GM21717 (cell line): ENCODE results near the gene TET2.

ENCODE experiments used
- ATAC-seq: cut with Tn5 transposase; IDR thresholded peaks from one replicate; pipeline ENCODE4 v1.9.1; 2021; ENCODE audit warnings: mild to moderate bottlenecking, moderate library complexity; ENCODE audit not compliant: unreplicated experiment

Gene TET2

DNA sequence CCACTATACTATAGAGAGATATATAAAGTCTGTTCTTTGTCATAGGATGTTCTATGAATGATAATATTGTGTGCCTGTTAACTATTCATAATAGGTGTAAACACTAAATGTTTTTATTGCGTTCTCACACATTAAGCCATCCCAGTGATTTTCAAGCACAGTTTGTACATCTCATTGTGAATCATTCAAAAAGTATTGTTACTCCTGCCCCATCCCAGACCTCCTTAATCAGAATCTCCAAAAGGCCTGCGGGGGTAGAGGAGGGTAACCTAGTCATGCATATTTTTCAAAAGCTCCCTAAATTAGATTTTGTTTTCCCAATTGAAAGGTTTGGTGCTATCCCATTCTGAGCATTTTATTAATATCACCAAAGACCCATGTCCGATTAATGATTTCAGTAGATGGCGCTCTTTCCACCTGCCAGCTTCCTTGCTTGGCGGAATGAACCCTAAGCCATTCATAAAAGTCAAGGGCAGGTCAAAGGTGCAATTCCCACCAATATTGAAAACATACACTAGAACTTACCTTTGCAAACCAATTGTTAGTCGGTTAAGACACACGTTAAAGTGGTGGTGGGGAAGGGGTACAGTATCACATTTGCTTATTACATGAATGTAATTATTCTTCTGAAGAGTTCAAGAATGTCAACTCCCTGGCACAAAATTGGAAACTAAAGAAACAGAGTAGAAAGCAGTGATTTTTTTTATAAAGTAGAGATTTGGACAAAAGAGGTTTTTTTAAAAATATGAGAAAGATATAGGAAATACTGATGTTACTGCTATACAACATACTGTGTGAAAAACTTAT is 5.8 kb upstream of the TET2 start:
- ATAC-seq = peak; percentile 34

DNA sequence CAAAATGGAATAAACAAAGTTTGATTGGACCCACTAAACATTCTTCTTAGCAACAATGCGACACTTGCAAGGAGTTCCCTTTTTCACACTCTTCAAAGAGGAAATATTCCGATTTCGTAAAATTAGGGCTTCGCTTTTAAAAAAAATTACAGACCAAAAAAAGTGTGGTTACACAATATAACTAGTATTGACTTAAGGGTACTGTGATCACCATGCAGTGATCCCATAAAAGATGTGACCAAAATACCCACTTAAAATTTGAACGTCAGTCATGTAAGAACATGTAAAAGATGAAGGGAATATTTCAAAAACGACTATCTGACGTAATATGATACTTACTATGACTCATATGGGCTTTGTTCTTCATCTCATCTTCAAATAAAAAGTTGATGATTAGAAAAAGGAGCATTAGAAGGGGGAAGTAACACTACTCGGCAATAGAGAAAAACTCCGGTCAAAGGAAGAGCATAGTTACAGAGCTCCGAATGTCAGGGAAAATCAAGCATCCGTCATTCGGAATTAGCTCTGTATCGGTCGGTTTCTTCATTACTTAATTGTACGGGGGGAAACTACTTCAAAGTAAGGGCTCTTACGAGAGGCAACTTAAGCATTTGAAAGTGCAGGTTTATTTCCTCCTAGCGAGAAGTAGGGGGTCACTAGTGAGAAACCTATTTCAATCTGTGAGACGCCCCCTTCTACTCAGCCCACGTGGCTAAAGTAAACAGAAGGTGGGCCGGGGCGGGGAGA is 1.3 kb upstream of the TET2 start:
- peak; percentile 9 for ATAC-seq

DNA sequence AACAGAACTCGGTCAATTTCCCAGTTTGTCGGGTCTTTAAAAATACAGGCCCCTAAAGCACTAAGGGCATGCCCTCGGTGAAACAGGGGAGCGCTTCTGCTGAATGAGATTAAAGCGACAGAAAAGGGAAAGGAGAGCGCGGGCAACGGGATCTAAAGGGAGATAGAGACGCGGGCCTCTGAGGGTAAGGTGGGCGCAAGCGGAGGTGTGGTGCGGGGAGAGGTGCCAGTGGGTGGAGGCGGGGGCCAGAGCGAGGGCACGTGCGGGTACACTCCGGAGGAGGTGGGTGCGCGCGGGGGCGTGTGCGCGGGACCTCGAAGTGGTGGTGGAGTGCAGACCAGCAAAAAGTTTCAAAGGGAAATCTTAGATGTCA is 787 bp upstream of the TET2 start:
- ATAC-seq = peak; percentile 33

DNA sequence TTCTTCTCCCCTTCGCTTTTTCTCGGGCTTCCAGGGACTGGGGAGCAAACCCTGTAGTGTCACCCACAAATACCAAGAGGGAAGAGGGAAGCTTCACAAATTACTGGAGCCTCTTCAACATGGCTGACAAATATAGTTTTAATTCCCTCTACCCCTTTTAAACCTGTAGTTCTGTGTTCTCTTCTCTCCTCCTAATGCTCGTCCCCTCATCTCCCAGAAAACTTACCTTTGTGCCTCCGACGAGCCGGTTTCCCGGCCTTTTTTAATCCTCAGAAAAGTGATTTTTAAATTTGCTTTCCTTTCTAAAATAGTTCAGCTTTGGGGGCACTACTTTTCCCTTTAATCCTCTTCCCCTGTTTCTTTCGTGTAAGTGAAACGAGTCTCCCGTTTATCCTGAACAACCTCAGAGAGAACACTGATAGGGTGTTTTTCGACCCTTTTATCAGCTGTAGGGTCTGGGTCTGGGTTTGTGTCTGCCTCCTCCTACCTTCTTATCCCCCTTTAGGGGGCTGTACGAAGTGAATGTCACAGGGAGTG is 408 bp downstream of the TET2 start:
- ATAC-seq = peak; percentile 5

DNA sequence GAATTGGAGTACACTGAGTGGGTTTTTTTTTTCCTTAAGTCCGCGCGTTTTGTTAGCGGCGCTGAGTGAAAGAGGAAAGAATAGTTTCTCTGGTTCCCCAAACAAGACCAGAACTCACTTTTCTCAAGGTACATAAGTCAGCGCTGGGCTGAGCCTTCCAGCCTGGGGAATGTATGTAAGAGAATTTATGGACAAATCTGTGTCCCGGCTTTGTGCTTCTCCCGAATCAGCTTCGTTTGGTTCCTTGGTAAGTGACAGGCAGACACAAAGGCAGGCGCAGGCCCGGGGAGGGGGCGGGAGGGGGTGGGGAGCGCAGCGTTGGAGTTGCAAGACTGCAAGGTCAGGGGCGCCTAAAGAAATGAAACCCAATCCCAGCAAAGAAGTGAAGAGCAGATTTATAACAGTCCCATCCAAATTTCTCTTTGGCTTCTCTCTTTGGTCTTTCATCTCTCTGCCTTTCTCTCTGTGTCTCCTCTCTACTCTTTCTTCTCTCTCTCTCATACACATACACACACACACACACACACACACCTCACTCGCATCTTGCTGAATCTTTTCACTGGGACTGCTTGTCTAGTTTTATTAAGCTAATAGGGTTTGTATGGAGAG is 981 bp downstream of the TET2 start:
- no peak for ATAC-seq

DNA sequence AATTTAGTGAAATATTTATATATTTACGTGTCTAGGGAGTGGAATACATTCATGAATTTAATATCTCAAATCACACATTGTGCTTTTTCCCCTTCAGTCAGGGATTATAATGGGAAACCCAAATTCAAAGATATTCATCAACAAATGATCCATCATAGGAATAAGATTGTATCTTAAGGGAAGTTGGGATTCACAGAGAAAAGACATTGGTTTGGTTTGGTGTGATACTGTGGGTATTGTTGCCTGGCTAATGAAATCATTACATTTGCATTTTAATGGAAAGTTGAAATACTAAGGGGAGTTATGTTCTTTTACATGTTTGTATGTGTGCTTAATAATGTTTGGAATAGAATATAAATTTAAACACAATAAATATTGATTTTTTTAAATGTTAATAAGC is 1.7 kb downstream of the TET2 start:
- ATAC-seq = no peak

DNA sequence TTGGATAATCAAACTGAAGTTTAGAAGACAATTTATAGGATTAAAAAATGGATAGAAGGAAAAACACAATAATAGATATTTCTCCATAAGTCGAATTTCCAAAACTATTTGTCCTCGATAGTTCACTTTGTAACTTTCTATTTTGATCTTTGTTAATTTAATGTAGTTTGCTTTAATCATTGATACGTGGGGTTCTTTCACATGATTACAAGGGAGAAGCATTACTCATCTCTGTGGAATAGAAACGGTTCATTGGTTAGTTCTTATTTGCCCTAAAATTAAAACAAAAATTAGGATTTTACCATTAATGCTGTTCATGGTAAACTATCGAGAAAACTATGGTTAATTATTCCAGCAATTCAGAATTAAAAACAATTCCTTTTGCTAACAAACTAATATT is 2.1 kb downstream of the TET2 start:
- no peak for ATAC-seq

DNA sequence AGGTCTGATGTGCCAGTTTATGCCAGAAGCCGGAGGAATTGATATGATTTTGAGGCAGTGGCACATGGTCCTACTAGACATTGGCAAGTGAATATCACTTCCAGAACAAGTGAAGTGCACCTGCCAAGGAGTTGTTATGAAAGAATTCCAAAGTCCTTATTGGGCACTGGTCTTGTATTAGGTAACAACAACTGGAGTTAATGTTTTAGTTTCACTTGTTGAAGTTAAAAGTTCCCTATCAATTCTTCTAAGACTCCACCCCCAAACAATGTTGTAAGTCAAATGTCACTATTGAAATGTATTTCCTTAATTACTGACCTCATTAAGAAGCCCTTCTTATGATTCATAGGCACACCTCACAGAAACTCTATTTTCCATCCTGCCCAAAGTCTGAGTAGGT is 3.1 kb downstream of the TET2 start:
- no peak for ATAC-seq

DNA sequence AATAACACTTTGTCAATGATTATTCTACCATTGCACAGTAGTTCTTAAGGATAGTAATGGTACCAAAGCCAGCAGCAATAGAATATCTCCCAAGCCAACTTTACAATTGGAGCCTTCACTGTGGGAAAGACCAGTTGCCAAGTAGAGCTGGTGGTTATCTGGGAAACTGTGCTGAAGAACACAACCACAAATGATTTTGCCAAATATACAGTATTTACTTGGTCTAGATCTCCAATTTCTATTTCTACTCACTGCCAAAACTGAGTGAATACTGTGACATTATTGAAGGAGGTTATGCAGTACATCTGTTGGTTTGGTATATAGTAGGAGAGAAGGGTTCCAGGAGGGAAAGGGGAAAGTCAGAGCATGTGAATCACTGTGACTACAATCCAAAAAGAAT is 3.8 kb downstream of the TET2 start:
- ATAC-seq = no peak

DNA sequence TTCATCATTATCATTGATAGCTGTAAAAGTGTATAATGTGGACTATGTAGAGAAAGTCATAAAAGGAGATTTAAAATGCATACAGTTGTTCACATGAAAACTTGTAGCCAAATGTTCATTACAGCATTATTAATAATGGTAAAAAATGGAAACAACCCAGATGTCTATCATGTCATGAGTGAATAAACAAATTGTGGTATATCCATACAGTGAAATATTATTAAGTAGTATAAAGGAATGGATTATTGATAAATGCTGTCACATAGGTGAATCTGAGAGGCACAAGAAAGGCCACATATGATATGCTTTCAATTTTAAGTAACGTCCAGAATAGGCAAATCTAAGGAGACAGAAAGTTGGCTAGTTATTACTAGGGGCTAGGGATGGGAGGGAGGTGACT is 7.1 kb downstream of the TET2 start:
- ATAC-seq = no peak

DNA sequence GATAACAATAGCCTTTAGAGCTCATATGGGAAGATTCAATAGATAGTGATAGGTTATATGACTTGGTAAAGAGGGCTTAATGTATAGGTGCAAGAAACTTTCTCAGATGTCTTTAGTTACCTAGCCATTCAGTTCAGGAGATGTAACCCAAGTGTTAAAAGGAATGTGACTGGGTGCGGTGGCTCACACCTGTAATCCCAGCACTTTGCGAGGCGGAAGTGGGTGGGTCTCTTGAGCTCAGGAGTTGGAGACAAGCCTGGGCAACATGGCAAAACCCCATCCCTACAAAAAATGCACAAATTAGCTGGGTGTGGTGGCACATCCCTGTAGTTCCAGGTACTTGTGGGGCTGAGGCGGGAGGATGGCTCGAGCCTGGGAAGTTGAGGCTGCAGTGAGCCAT is 7.9 kb downstream of the TET2 start:
- ATAC-seq = no peak

DNA sequence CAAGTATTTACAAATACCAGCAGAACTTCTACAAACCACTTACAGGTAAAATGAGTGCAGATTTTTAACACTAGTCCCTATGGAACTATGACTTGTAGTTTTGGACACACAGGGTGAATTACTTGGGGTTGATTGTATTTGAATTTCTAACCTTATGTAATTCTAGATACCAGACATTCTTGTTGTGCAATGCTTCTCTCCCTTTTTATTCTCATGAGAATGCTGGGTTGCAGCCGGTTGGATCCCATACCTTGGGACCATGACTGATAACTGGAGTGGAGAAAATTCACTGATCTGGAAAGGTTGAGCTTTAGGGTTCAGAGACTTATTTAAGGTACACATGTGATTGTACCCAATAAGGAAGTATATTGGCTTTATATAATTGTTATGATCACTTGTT is 8.8 kb downstream of the TET2 start:
- no peak for ATAC-seq

DNA sequence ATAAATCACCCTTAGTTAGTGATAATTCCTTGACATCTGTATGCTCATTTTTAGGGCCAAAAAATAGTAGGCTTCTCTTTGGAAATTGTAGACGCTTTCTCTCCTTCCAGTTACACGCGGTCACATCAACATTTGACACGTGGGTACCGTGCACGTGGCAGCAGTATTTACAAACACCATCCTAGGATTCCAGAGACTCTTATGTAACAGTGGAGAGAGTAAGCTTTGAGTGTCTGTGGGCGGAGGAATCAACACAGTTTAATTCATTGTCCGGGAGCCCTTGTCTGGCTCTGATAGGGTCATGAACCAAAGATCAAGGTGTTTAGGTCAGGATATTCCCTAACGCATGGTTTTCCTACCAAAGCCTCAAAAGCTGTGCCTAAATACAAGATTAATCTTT is 12.2 kb downstream of the TET2 start:
- ATAC-seq = no peak

DNA sequence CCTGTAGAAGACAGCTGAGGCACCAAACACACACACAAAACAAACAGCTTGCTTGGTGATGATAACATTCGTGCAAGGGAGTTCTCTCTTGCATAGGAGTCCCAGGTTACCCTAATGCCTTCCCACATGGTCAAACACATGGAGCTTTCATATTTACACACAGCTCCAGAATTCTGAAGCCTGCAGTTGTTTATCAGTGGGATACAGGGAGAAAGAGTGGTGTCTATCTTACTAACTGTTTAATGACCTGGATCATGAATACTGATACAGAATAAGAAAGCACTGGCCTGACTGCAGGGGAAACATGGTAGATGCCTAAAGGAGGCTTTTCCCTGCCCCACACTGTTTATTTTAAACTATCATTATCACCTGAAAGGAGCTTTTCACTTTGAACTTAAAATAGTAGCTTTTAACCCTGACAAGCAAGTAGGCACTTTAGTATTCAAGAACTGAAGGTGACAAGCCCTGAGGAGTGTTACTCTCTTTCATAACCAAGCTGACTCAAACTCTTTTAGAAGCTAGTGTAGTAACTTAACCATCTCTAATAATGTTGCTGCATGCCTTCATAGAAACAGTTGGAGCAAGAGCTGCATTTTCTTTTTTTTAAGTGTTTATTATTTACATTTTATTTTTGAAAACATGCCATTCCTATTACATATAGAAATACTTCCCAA is 15.6 kb downstream of the TET2 start:
- no peak for ATAC-seq

DNA sequence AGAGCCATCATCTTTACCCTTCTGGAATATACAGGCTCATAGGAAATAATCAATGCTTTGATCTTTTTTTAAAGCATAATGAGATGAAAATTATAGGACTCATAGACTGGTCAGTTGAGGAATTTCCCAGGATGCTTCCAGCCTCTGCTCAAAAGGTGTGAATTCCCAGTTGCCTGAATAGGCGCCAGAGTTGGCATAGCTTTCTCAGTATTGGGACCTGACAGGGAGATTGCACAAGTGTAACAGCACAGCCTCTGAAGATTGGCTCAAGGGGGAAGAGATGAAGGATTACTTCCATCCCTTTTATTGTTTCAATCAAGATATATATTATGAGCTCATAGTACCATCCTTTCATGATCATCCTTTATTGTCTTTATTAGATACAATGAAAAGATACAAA is 17.9 kb downstream of the TET2 start:
- no peak for ATAC-seq

DNA sequence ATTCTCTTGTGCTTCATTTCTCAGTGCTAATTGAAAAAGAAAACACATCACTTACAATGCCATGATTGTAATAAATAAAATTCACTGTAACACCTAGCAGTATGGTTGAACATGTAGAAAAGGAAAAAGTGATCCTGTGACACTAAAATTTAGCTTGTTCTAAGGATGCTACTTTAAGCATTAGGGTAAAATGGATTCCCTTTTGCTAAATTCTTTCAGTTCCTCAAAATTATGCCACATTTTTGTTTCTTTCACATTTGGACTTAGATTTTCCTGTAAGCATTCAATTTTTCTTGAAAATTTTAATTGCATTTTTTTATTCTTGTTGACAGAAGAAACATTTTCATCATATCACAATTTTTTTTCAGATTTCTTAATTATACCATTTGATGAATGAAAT is 19.4 kb downstream of the TET2 start:
- no peak for ATAC-seq

DNA sequence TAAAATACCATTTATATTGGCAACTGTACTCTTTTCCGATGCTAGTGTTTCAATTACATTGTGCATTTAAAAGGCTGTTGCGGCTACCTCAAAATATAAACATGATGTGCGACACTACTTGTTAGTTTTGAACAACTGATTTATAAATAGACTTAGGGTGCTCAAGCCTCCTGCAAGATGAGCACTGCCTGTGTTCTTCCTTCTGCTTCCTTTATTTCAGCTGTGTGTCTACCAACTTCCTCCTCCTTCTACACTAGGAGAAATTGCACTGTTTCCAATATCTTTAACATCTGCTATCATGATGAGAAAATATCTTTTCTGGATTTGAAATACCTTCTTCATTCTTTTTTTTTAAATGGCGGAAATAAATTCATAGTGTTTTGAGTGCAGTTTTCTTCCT is 24.0 kb downstream of the TET2 start:
- no peak for ATAC-seq

DNA sequence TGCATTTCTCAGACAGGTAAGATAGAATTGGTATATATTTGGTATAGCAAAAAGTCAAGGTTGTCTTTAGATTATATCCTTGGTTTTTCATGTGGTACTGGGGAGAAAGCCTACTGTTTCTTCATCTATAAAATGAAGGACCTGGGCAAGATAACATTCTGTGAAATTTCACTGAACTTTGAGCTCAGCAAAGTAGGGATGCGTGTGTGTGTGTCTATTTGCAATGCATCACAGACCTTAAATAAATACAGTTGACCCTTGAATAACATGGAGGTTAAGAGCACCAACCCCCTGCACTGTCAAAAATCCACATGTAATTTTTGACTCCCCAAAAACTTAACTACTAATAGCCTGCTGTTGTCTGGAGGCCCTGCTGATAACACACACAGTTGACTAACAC is 25.2 kb downstream of the TET2 start:
- no peak for ATAC-seq

DNA sequence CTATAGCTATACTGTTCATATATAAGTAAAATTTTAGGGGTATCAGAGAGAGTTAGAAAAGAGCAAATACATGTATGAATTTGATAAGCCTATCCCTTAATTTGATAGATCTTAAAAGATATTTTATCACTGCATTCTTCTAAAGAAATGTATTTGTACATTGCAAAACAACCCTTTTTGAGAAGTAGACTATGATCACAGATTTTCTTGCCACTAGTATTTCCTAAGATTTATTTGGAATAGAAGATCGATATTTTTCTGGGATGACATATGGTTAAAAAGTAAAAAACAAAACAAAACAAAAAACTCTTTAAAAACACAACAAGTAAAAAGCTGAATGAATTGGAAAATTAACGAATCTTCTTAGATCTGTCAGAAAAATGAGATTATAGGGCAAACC is 27.4 kb downstream of the TET2 start:
- ATAC-seq = no peak

DNA sequence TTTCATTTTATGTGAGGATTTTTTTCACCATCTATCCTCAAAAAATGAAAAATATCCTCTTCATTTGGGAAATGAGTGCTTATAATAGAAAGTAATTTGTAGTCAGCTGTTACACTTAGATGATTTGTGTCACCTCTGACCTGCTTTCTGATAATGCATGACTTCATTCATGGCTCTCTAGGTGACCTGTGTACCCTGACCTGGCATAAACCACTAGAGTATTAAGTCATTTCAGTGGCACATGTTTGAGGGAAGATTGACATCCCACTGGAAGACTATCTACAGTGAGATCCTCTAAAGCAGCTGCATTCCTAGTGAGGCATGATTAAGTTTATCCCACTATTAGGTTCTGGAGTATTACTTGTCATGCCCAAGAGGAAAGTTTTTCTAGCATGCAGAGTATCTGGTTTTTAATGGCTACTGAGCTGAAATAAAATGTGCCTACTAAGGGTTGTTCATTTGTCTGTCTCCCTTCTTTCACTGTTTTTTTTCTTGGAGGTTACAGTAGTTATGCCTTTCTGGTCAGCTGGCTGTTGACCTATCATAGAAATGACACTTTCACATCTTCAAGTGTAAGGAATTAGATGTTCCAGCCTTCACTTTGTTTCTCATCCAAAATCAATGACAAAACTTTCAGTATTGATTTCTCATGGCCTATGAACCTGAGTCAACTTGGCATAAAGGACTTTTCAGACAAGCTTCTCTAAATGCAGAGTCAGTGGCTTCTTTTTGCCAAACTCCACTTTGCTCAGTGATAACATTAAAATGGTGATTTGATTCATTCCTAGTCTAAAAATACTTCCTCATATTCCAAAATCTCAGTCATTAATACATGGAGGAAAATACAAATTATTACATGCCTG is 33.1 kb downstream of the TET2 start:
- ATAC-seq = no peak
